Placental pericyte (primary cell): ENCODE results near the gene TMEM51. TPM values are rescaled to one million over a fixed set of nuclear protein-coding genes. Genes with fewer than 3 reads are reported as not detected.

Source experiments
- total RNA-seq: library from RNA; depleted of rRNA; stranded (reverse); fragments of >200 nt; gene quantifications from 2 replicates; pipeline ENCODE4 v1.2.3, GENCODE V29; 2012

The TMEM51 gene, protein sequence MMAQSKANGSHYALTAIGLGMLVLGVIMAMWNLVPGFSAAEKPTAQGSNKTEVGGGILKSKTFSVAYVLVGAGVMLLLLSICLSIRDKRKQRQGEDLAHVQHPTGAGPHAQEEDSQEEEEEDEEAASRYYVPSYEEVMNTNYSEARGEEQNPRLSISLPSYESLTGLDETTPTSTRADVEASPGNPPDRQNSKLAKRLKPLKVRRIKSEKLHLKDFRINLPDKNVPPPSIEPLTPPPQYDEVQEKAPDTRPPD
- total RNA-seq, result 21.2 and 29.6 TPM in 2 replicates

DNA sequence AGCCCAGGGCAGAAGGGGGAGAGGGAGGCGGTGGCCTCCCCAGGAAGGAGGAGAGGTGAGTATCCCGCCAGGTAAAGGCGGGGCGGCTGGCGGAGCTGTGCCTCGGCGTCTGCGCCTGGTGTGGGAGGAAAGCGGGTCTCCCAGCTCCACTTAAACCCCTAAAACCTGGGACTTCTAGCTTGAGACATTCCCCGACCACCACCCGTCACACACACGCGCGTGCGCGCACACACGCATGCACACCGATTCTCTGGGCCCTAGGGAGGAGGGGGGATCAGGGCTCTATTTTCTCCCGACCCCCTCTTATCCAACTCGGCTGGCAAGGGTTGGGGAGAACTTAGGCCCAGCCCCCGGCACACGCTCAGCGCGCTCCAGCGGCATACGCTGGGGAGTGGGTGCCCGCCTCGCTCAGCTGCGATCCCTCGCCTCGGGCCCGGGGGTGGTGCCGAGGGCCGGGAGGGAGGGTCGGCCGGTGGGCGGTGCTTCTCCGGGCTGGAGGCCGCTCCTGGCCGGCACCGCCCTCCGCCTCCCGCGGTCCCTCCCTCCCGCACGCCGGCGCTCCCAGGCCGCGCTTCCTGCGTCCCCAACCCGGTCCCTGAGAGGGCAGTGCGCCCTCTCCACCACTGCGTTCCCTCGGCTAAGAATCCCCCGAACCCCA, at the start of gene TMEM51:
TMEM51 (plus strand) TSS at position 564 of the 658 bp plus-strand sequence. CDS start 61,341 bp downstream, outside the sequence.

DNA sequence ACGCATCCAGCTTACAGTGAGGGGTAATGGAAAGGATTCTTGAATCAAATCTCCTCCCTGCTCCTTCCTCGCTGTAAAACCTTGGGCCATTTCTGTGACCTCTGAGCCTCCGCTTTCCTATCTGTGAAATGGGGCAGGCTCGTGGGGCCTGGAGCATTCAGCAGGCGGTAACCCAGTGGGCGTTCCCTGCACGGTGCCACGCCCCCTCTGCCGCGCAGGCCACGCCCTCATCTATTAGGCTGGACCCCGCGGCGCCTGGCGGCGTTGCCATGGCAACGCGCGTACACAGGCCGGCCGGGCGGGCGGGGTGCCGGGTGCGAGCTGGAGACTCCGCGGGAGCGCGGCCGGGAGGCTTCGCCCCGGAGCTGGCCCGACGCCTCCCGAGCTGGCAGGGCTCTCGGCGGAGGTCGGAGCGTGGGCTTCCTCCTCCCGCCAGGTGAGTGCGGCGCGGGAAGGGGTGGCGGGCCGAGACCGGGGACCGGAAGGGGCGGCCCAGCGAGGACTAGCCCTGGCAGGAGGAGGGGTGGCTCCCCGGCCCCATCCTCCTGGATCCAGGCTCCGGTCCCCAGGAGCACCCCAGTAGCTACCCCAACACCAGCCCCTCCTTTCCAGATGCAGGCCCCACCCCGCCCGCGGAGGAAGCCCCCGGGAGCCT, 93.5 kb downstream of the TMEM51 start, which contains the start of gene FHAD1:
FHAD1 (plus strand) TSS at position 264 of the 655 bp plus-strand sequence. CDS start 4,562 bp downstream, outside the sequence.

Other genes starting within 250 kb of the TMEM51 start
- gene FHAD1, start 93.5 kb downstream of the TMEM51 start, total RNA-seq, result 0.44 TPM in 1 of 2 replicates, not detected in the other